Measurements from ENCODE around the gene ISOC1. TPM values are rescaled to one million over a fixed set of nuclear protein-coding genes. Genes with fewer than 3 reads are reported as not detected.

Gene ISOC1
- total RNA-seq, 4 donors from 2014 or later = 18.1 to 45.1 (median 26.2) TPM

DNA sequence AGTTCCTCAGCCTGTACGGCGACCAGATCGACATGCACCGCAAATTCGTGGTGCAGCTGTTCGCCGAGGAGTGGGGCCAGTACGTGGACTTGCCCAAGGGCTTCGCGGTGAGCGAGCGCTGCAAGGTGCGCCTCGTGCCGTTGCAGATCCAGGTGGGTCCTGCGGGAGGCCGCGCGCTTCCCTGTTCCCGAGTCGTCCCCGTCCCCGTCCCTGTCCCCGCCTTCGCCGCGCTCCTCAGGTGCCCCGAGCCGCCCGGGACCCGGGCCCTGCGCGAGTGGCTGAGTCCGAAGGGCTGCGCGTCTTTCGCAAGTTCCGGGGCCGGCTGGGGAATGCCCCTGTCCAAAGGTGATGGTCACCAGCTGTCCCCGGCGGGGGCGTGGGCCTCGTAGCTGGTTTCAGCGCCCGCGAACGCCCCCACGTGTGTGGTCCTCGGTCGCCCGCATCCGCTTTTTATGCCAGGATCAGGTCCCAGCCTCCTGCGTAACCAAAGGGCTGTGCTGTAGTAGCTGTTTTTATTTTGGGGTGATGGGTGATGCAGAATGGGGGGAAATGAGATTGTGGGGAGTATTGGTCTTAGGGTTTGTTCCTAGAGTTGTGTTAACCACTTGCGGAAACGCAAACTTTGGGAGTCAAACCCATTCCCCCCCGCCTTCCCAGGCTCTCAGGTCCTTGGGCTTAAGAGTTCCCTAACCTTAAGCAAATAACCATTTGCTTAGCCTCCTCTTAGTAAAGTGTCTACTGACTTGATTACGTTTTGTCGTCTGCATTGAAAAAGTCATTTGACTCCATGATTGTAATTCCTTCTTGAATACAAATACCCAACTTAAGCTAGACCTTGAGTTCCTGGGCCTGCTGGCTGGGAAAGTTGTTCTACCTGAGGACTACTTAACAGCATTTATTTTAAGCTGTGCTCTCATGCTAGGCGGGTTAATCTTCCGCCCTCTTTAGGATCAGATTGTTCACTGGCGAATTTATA lies 663 bp downstream of the ISOC1 start:
- peak; percentile 66 to 69 for DNase-seq
- 6 to 9% methylated on average over 21 to 23 of the region's 61 CpGs for WGBS, 2 donors
- intact Hi-C loops (cut with DNase I) = no loop called here
- Histone ChIP-seq H3K27ac (peak overlapping the region; percentile 69 to 87 (median 71)), H3K27me3 (no peaks in the 10 kb centered on the region), H3K36me3 (no peaks in the 10 kb centered on the region), H3K9me3 (no peaks in the 10 kb centered on the region), H3K4me3 (replicated peaks in 1 of 3) (peak overlapping the region; percentile 66 to 97 (median 86)), H3K4me1 (peaks cover 3 to 9% of the 10 kb centered on the region in 2 donors)
- peak in 1 of 2 donors; percentile 24 for TF ChIP-seq POLR2A (IDR thresholded peaks at IDR 0.05)
- TF ChIP-seq, protein P1, sequence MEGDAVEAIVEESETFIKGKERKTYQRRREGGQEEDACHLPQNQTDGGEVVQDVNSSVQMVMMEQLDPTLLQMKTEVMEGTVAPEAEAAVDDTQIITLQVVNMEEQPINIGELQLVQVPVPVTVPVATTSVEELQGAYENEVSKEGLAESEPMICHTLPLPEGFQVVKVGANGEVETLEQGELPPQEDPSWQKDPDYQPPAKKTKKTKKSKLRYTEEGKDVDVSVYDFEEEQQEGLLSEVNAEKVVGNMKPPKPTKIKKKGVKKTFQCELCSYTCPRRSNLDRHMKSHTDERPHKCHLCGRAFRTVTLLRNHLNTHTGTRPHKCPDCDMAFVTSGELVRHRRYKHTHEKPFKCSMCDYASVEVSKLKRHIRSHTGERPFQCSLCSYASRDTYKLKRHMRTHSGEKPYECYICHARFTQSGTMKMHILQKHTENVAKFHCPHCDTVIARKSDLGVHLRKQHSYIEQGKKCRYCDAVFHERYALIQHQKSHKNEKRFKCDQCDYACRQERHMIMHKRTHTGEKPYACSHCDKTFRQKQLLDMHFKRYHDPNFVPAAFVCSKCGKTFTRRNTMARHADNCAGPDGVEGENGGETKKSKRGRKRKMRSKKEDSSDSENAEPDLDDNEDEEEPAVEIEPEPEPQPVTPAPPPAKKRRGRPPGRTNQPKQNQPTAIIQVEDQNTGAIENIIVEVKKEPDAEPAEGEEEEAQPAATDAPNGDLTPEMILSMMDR (IDR thresholded peaks at IDR 0.05) = no peak

DNA sequence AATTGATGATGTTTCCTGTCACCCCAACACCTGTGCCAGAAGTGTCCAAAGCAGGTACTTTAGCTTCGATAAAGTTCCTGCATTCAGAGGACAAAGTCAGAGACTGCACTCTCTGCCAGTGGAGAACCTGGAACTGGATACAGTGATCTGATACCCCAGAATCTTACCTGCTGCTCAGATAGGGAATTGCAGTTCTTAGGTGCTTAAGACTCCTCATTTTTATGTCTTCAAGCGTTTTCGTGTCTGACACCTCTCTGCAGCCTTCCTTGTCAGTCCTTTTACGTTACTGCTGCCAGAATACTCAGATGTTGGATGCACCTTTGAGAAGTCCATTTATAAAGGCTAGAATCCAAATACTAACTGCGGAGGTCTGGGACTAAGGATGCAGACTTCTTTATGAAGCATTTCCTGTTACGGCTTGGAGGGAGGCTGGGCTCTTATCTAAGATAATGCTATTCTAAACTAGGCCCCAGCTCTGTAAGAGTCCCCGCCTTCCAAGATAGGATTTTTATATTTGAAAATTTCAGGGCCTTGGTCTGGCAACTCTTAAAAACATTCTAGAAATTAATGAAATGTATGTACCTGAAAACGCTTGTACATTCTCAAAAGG lies 1.9 kb downstream of the ISOC1 start:
- H3K27me3 ChIP-seq = no peaks in the 10 kb centered on the region
- DNase-seq = no peak
- intact Hi-C loops (cut with DNase I) = no loop called here
- H3K4me1 ChIP-seq = peaks cover 3 to 9% of the 10 kb centered on the region in 2 donors
- H3K27ac ChIP-seq = no peak overlapping the region
- no peaks in the 10 kb centered on the region for H3K36me3 ChIP-seq
- TF ChIP-seq POLR2A (IDR thresholded peaks at IDR 0.05) = no peak
- TF ChIP-seq, protein P1 (IDR thresholded peaks at IDR 0.05) = no peak
- WGBS, 2 donors = 84 to 87% methylated on average over 8 of the region's 8 CpGs
- H3K4me3 ChIP-seq (replicated peaks in 1 of 3) = no peak overlapping the region
- H3K9me3 ChIP-seq = no peaks in the 10 kb centered on the region

DNA sequence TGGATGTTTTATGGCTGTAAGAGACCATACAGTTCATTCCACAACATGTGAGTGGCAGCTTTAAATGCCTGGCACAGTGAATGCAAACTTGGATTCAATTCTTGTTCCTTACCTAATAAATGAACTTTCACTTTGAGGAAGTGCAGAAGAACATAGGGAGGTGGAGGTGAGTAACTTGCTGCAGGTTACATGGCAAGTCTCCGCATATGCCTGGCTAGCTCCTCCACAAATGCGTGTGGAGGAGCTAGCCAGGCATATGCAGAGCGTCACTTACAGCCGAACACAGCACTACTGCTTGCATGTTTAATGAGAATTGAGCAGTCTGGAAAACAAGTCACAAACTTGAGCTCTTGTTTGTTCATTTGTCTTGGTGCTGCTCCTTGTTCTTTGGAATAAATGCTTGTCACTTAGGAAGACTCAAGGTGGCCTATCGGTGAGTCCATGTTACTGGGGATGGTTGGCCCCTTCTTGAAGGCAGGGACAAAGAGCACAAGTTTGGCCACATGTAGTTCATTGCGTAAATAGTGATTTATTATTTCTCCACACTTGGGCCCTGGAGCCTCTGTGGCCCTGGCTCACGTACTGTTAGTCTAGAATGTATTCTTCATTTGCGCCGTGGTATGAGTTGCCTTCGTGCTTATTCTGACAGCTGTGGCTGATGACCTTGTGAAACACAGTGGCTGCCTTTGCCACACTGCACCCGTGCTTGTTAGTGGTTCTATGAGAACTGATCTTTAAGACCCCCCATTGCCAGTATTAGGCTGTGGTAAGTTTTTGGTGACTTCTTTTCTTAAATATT lies 3.1 kb downstream of the ISOC1 start:
- Histone ChIP-seq H3K36me3 (no peaks in the 10 kb centered on the region), H3K9me3 (no peaks in the 10 kb centered on the region), H3K4me1 (peaks cover 3 to 9% of the 10 kb centered on the region in 2 donors), H3K4me3 (replicated peaks in 1 of 3) (no peak overlapping the region), H3K27ac (no peak overlapping the region), H3K27me3 (no peaks in the 10 kb centered on the region)
- intact Hi-C loops (cut with DNase I) = no loop called here
- WGBS, 2 donors = 87 to 96% methylated on average over 10 to 11 of the region's 11 CpGs
- DNase-seq = no peak
- no peak for TF ChIP-seq POLR2A (IDR thresholded peaks at IDR 0.05)
- TF ChIP-seq, protein P1 (IDR thresholded peaks at IDR 0.05) = no peak

DNA sequence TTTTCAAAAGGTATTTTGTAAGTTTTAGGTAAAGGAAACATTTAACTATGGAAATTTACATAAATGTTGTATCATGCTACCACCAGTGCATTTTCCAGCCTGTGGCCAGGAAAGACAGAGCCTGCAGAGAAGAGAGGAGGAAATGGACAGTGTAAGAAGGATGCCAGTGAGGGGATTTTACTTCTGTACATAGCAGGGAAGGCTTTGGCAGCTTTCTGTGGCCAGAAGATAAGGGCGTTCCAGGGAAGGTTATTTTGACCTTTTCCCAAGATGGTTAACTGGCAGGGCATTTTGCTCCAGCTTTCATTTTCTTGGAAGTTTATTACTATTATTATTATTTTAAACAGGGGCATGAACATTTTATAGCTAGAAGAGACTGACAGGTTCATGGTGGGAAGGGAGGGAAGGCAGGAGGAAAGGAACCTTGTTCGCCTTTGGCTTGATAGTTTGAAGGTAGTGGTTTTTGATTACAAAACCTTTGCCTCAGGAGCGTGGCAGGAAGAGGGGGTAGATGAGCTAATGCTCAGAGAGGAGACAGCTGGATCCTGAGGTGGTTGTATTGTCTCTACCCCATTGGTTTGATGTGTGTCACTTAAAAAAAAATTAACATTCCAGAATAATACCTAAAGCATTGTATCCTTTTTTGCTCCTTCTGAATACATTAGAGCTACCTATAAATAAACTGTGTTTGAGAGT lies 4.1 kb downstream of the ISOC1 start:
- Histone ChIP-seq H3K27me3 (no peaks in the 10 kb centered on the region), H3K27ac (no peak overlapping the region), H3K36me3 (no peaks in the 10 kb centered on the region), H3K4me3 (replicated peaks in 1 of 3) (no peak overlapping the region), H3K9me3 (no peaks in the 10 kb centered on the region), H3K4me1 (peaks cover 3 to 9% of the 10 kb centered on the region in 2 donors)
- DNase-seq = no peak
- 86 to 87% methylated on average over 3 of the region's 3 CpGs for WGBS, 2 donors
- no peak for TF ChIP-seq POLR2A (IDR thresholded peaks at IDR 0.05)
- TF ChIP-seq, protein P1 (IDR thresholded peaks at IDR 0.05) = no peak
- intact Hi-C loops (cut with DNase I) = no loop called here
